Activated CD8-positive, alpha-beta memory T cell treated with anti-CD3 and anti-CD28 coated beads, Interleukin-2, amount 50 U/mL, for 1 hour (primary cell): ENCODE results near the gene OPCML.

Experiments
- DNase-seq: peaks from one replicate; pipeline ENCODE4 v3.0.0-alpha.2; 2020; ENCODE audit errors: extremely low read depth

The OPCML gene

DNA sequence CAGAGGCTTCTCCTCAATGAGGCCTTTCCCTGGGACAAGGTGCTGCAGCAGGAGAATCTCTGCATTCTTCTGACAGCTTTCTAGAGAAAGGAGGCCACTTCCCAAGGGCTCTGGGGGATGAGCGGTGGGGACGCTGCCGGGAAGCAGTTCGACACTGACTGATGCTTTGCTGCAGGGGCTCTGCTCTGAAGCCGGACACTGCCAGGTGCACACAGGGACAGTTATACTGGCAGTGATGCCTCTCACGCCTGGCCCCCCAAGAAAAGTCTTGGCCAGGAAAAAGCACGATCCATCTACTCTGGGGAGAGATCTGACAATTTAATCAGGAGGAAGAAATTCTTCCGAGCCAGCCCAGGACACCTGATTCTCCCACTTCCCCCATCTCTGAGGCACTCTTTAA, 456.9 kb downstream of the OPCML start:
- no peak for DNase-seq

GRCh38 chr11:133072858-133073582, 459.3 kb downstream of the OPCML start:
- no peak for DNase-seq

- no peak for DNase-seq
Measured at GRCh38 chr11:133072378-133072777, 459.9 kb downstream of the OPCML start.

DNA sequence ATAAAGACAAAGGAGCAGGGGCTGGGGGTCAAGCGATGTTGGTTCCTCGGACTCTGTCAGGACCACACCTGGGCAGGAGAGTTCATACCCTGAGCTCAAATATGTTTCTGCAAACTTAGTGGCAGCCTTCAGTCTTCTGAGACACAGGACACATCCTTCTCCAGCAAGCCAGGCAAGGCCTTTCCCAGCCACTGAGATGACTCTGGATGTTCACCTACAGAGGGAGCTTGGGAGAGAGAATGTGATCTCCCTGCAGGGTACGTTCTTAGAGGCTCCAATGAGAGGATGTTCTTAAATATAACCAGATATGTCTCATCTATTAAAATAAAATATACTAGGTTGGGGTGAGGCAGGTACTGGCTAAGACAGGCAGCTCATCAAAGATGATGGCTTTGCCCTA, 461.5 kb downstream of the OPCML start:
- no peak for DNase-seq

DNA sequence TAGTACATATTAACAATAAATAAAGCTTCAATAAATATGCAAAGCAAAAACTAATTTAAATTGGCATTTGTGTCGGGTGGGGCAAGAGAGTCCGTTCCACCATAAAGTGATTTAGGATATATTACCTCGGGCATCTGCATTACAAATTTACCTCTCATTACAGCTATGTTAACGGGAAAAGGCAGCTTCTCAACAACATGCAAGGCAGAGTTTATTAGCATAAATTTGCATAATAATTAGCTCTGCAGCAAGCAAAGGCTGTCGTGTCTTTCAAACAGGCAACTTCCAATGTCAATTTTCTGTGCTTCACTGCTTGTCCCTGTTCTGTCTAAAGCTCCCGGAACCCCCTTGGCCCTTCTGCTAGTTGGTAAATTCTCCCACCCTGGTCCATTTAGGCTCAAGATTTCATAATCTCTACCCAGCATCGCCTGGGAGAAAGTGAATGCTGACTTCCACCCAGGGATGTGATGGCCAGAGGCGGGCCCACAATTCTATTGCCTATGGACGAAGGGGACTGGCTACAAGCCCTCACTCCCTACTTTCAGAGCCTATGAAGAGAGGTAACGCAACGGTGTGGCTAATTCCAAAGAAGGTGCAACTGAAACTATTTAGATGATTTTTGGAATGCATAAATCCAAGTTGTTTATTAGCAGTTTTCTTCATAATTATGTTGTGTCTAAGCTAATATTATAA, 462.1 kb downstream of the OPCML start:
- DNase-seq, result no peak

DNA sequence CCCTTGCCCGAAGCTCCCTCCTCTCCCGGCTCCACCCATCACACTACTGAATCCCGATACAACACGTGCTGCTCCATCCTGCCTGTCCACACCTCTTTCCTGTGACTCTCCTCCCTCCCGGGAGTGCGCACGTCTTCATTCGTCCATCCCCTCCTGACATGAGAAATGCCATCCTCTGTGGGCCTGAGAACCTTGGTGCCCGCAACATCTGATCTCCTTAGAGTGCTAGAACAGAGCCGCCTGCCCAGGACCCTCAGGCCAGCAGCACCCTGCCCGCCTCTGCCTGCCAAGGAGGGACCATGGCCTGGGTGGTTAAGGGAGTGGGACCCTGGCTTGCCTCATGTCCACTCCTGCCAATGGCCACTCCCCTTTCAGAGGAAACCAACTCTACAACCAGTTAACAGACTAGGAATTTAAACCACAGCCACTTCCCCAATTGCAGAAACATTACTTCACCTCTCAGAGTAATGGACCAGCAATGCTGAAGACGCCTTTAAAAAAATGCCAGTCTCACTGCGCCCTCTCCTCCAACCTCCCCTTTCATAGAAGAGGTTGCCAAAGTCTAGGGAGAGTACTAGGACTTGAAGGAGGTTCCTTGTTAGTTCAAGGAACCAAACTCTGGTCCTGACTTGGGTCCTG, 466.3 kb downstream of the OPCML start:
- DNase-seq, result no peak

DNA sequence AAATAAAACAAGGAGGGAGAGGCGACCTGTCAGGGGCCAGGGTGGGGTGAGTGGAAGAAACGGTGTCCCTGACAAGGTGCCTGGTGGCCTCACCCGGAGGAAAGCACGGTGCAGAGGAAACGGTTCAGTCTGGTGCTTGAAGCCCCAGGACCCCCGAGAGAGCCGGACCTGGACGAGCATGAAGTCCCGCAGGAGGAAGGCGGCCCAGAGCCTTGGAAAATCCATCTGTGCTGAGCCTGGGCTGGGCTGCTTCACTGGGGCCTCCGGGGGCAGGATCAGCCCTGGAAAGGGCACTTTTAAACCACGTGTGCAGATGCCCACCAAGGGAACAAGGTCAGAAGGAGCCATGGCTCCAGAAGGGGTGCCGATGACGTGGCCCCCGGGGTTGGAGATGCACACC, 467.3 kb downstream of the OPCML start:
- no peak for DNase-seq

- DNase-seq, result no peak
Measured at GRCh38 chr11:133064152-133064877, 468.0 kb downstream of the OPCML start.

- DNase-seq, result no peak
Measured at GRCh38 chr11:133058501-133058900, 473.8 kb downstream of the OPCML start.

- no peak for DNase-seq
Measured at GRCh38 chr11:133053124-133053776, 479.1 kb downstream of the OPCML start.

DNA sequence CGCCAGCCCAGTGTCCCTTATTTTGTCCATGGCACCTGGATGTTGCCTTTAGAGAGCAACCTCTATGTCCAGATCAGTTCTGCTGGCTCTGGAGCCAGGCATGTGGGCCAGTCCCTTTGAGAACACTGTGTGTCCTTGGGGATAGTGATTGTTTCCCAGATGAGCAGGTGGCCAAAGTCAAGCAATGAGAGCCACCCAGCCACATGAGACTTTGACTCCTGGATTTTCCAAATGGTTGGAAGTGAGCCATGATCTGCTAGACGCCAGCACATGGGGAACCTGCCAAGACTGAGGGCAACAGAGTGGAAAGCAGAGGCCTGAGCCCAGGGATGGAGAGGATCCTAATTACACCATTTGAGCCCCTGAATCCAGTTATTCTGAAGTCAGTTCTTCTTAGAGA, 479.8 kb downstream of the OPCML start:
- no peak for DNase-seq

DNA sequence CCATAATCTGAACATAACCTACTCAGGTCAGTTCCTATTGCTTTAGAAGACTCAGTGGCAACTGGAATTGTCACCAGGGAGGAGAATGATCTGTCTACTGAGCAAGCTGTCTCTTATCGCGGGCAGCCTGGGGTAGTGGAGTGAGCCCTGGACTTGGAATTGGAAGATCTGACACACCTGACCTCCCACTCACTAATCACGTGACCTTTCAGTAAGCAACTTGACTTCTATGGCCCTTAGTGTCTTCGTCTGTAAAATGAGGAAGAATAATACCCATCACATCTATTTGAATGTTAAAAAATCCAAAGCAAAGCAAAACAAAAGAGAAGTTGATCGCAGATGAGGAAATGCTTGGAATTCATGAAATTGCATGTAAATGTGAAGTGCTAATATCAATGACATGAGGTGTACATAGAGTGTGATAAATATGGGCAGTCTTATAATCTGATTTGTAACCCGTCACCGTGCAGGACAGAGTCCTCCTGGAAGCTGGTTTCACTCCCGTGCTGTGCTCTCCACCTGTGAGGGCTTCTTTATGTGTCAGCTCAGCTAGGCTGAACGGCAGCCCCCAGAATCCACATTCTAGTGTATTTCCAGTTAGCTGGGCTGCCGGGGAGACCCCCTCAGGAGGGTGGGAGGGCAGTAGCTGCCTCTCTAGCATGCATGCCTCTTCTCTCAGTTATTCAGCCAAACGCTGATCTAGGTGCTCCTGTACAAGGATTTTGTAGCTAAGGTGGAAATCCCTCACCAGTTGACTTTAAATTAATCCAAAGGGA, 482.9 kb downstream of the OPCML start:
- no peak for DNase-seq

DNA sequence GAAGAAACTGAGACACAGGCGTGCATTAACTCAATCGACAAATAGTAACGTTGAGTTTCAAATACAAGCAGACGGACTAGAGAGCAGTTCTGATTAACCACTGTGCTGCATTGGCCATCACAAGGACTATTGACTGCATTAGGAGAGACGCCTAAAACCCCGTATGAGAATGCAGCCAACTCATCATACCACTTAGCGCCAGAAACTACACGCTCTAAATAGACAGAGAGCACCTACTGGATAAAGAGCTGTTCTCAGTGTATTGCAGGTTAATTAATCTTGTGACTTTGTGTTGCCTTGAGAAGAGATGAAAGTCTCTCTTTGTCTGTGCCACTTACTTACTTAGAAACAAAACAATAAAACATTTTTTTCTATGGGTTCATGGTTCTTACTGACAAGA, 484.0 kb downstream of the OPCML start:
- DNase-seq, result no peak

GRCh38 chr11:133047771-133048115, 484.6 kb downstream of the OPCML start:
- no peak for DNase-seq

GRCh38 chr11:133047036-133047770, 485.1 kb downstream of the OPCML start:
- no peak for DNase-seq

GRCh38 chr11:133046252-133046651, 486.0 kb downstream of the OPCML start:
- no peak for DNase-seq

GRCh38 chr11:133041928-133042882, 490.1 kb downstream of the OPCML start:
- no peak for DNase-seq

DNA sequence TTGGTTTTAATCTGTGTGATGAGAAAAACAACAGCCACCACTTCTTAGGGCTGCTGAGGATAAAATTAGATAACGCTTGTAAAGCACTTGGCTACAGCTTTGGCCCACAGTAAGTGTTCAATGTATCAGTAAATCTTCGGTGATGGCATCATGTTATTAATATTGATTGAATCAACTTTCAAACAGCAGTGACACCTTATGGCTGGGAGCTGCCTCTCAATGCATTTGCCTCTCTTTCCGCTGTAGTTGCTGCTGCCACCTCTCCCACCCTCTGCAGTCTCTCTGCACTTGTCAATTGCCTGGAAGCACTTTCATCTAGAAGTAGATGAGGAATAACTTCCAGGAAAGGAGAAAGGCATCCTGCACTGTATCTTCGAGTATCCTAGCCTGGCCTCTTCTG, 491.1 kb downstream of the OPCML start:
- no peak for DNase-seq

DNA sequence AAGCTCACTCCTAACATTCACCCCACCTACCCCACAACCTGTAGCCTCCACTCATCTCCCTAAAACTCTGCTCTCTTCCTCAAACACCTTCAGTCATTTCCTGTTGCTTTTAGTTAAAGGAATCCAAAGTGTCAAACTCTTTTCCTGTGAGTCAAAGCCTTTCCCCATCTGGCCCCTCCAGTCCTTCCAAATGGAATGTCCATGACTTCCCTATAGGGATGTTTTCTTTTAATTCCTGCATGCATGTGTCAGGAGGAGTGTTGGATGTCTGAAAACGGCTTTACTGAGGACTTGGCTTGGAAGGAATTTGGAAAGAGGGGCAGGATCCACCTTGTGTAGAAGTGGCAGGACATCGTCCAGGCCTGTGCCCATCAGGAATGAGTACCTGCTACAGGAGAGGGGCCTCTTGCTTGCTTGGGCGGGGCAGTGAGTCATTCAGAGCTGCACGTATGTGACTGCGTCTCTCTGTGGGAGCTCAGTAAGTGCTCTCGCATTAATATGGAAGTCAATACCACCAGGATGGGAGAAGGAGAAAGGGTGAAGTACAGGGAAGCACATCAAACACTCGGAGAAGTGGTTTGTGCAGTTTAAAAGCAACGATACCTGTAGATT, 491.9 kb downstream of the OPCML start:
- DNase-seq, result no peak
